ENCODE data around the gene NFKBIA. TPM values are rescaled to one million over a fixed set of nuclear protein-coding genes. Genes with fewer than 3 reads are reported as not detected.

The NFKBIA gene
- total and polyA plus RNA-seq, 4 donors: 46.9 to 204 (median 86.3) TPM

DNA sequence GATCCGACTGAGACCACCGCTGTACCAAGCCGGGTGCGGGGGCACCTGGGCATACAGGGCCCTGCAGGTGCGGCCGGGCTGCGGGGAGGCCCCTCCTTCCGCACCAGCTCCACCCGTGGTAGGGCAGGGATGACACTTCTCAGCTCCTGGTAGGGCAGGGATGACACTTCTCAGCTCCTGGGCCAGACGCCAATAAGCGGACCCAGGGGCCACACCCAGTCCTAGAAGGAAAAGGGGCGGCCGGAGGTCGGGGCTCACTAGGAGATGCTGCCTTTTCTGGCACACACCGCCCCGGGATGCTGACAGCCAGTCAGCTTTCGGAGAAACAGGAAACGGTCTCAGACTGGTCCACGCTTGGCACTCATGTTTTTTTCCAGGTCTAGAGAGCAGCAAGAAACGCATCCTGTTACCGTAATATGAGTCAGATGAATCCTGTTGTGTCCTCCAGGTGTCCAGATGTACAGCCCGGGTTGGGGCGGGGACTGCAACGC lies 34.8 kb downstream of the NFKBIA start:
- Histone ChIP-seq H3K9ac (ENCODE audit: low read depth in 1 of 2, low read length in 2 of 2) (no peak overlapping the region), H3K9me3 (ENCODE audit: control insufficient read depth in 4 of 4, low read length in 3 of 4) (peaks cover 0 to 3% (median 1%) of the 10 kb centered on the region in 4 donors), H3K4me3 (ENCODE audit: low read depth in 1 of 3, low read length in 3 of 3) (no peak overlapping the region), H3K36me3 (ENCODE audit: control insufficient read depth in 4 of 4, insufficient read depth in 3 of 4, low read depth in 1 of 4, low read length in 3 of 4) (no peaks in the 10 kb centered on the region), H3K27ac (ENCODE audit: low read depth in 1 of 2, low read length in 2 of 2) (no peak overlapping the region), H3K27me3 (ENCODE audit: control insufficient read depth in 4 of 4, insufficient read depth in 4 of 4, low read length in 3 of 4) (no peaks in the 10 kb centered on the region), H3K4me1 (ENCODE audit: control insufficient read depth in 4 of 4, insufficient read depth in 4 of 4, low read length in 3 of 4) (peaks cover 3 to 10% (median 6%) of the 10 kb centered on the region in 4 donors)
- no peak for DNase-seq (ENCODE audit: low spot score)
- WGBS: 89% methylated on average over 24 of the region's 24 CpGs
- TF ChIP-seq, protein P1, sequence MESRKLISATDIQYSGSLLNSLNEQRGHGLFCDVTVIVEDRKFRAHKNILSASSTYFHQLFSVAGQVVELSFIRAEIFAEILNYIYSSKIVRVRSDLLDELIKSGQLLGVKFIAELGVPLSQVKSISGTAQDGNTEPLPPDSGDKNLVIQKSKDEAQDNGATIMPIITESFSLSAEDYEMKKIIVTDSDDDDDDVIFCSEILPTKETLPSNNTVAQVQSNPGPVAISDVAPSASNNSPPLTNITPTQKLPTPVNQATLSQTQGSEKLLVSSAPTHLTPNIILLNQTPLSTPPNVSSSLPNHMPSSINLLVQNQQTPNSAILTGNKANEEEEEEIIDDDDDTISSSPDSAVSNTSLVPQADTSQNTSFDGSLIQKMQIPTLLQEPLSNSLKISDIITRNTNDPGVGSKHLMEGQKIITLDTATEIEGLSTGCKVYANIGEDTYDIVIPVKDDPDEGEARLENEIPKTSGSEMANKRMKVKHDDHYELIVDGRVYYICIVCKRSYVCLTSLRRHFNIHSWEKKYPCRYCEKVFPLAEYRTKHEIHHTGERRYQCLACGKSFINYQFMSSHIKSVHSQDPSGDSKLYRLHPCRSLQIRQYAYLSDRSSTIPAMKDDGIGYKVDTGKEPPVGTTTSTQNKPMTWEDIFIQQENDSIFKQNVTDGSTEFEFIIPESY (IDR thresholded peaks at IDR 0.05): no peak

GRCh38 chr14:35368583-35369392 lies 35.8 kb downstream of the NFKBIA start:
- Histone ChIP-seq H3K4me1 (ENCODE audit: control insufficient read depth in 4 of 4, insufficient read depth in 4 of 4, low read length in 3 of 4) (peaks cover 3 to 10% (median 6%) of the 10 kb centered on the region in 4 donors), H3K9me3 (ENCODE audit: control insufficient read depth in 4 of 4, low read length in 3 of 4) (peaks cover 0 to 3% (median 1%) of the 10 kb centered on the region in 4 donors), H3K4me3 (ENCODE audit: low read depth in 1 of 3, low read length in 3 of 3) (no peak overlapping the region), H3K36me3 (ENCODE audit: control insufficient read depth in 4 of 4, insufficient read depth in 3 of 4, low read depth in 1 of 4, low read length in 3 of 4) (no peaks in the 10 kb centered on the region), H3K9ac (ENCODE audit: low read depth in 1 of 2, low read length in 2 of 2) (no peak overlapping the region), H3K27me3 (ENCODE audit: control insufficient read depth in 4 of 4, insufficient read depth in 4 of 4, low read length in 3 of 4) (no peaks in the 10 kb centered on the region), H3K27ac (ENCODE audit: low read depth in 1 of 2, low read length in 2 of 2) (no peak overlapping the region)
- WGBS: 81% methylated on average over 37 of the region's 37 CpGs
- DNase-seq (ENCODE audit: low spot score): no peak
- no peak for TF ChIP-seq JUND (IDR thresholded peaks at IDR 0.05)
- no peak for TF ChIP-seq ATF3 (IDR thresholded peaks at IDR 0.05)
- TF ChIP-seq, protein P2, sequence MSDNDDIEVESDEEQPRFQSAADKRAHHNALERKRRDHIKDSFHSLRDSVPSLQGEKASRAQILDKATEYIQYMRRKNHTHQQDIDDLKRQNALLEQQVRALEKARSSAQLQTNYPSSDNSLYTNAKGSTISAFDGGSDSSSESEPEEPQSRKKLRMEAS (IDR thresholded peaks at IDR 0.05): no peak
- TF ChIP-seq EGR1 (IDR thresholded peaks at IDR 0.05; ENCODE audit: low read depth in 2 of 2): no peak
- TF ChIP-seq FOXA2 (IDR thresholded peaks at IDR 0.05): no peak

DNA sequence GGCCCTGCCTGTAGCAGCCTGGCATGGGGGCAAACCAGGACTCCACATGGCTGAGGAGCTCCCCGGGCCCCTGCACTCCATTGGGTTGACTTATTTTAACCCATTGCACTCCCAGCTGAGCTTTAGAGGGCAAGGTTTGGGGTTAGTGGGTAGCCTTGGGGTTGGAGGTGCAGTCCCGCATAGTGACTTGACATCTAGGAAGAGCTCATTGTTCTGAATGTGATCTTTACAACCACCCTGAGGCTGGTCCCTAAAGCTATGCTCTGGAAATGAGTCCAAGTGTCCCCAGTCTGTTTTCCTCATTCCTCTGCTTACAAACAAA lies 36.4 kb downstream of the NFKBIA start:
- H3K27me3 ChIP-seq (ENCODE audit: control insufficient read depth in 4 of 4, insufficient read depth in 4 of 4, low read length in 3 of 4): no peaks in the 10 kb centered on the region
- H3K27ac ChIP-seq (ENCODE audit: low read depth in 1 of 2, low read length in 2 of 2): no peak overlapping the region
- H3K9ac ChIP-seq (ENCODE audit: low read depth in 1 of 2, low read length in 2 of 2): no peak overlapping the region
- peaks cover 3 to 10% (median 6%) of the 10 kb centered on the region in 4 donors for H3K4me1 ChIP-seq (ENCODE audit: control insufficient read depth in 4 of 4, insufficient read depth in 4 of 4, low read length in 3 of 4)
- no peak for DNase-seq (ENCODE audit: low spot score)
- H3K9me3 ChIP-seq (ENCODE audit: control insufficient read depth in 4 of 4, low read length in 3 of 4): peaks cover 0 to 3% (median 1%) of the 10 kb centered on the region in 4 donors
- H3K4me3 ChIP-seq (ENCODE audit: low read depth in 1 of 3, low read length in 3 of 3): no peak overlapping the region
- H3K36me3 ChIP-seq (ENCODE audit: control insufficient read depth in 4 of 4, insufficient read depth in 3 of 4, low read depth in 1 of 4, low read length in 3 of 4): no peaks in the 10 kb centered on the region
- 73% methylated on average over 2 of the region's 2 CpGs for WGBS
- TF ChIP-seq CTCF (IDR thresholded peaks at IDR 0.05; ENCODE audit: low read depth, low read length, missing input control) (no peak), FOXA2 (IDR thresholded peaks at IDR 0.05) (no peak), NR2F2 (IDR thresholded peaks at IDR 0.05) (no peak), YY1 (IDR thresholded peaks at IDR 0.05) (no peak), RXRA (IDR thresholded peaks at IDR 0.05) (no peak), HNF4G (IDR thresholded peaks at IDR 0.05) (no peak), ATF3 (IDR thresholded peaks at IDR 0.05) (no peak), REST (IDR thresholded peaks at IDR 0.05) (no peak), SP1 (IDR thresholded peaks at IDR 0.05) (no peak), JUND (IDR thresholded peaks at IDR 0.05) (no peak), EGR1 (IDR thresholded peaks at IDR 0.05; ENCODE audit: low read depth in 2 of 2) (no peak), TAF1 (conservative IDR thresholded peaks at IDR 0.05) (no peak), HNF4A (conservative IDR thresholded peaks at IDR 0.05) (no peak)
- TF ChIP-seq, protein P2 (IDR thresholded peaks at IDR 0.05): no peak
- TF ChIP-seq, protein P1 (IDR thresholded peaks at IDR 0.05): no peak

Data from liver (tissue), 9 donors.